ENCODE measurements around the gene ZP1.

- TF ChIP-seq CTCF (IDR thresholded peaks at IDR 0.05) (no peak), POLR2AphosphoS5 (IDR thresholded peaks at IDR 0.05) (no peak), POLR2A (IDR thresholded peaks at IDR 0.05) (no peak)
Measured at GRCh38 chr11:60895687-60896086, 28.3 kb downstream of the ZP1 start.

Data from breast epithelium (tissue), 3 donors.